Right lobe of liver (tissue), 6 donors: Measurements from ENCODE around the gene SPATC1L. TPM values are rescaled to one million over a fixed set of nuclear protein-coding genes. Genes with fewer than 3 reads are reported as not detected.

Experiments
- ATAC-seq, 4 donors: fragments of 200-7000 bp; cut with Tn5 transposase; one replicate each; pipeline ENCODE4 v1.9.1; 2020; ENCODE audit warnings: mild to moderate bottlenecking in 4 of 4, moderate library complexity in 4 of 4
- DNase-seq, 3 donors: peaks; one replicate each; pipeline ENCODE4 v3.0.0-alpha.2; 2020
- H3K27ac ChIP-seq, 3 donors: fragments of 200-600 bp; one replicate each; pipeline ENCODE4 v1.8.0; 2022
- H3K27me3 ChIP-seq, 2 donors: fragments of 200-600 bp; one replicate each; pipeline ENCODE4 v1.8.0; 2022
- H3K36me3 ChIP-seq, 4 donors: fragments of 200-600 bp; sonication (generic) in 1 of 4; one replicate each; pipeline versions ENCODE4 v1.5.1 to v1.8.0; 2017 to 2022; ENCODE audit warnings: control low read depth in 1 of 4
- H3K4me1 ChIP-seq, 4 donors: fragments of 200-600 bp; sonication (generic) in 1 of 4; one replicate each; pipeline versions ENCODE4 v1.5.1 to v1.8.0; 2017 to 2022; ENCODE audit warnings: control low read depth in 1 of 4
- H3K4me3 ChIP-seq, 3 donors: fragments of 200-600 bp; one replicate each; pipeline ENCODE4 v1.8.0; 2022
- H3K9me3 ChIP-seq, 4 donors: fragments of 200-600 bp; sonication (generic) in 1 of 4; one replicate each; pipeline versions ENCODE4 v1.5.1 to v1.8.0; 2017 to 2022; ENCODE audit warnings: control low read depth in 1 of 4
- POLR2A ChIP-seq: fragments of 450-650 bp; IDR thresholded peaks from one replicate; pipeline ENCODE4 v1.6.1; 2017; ENCODE audit warnings: antibody characterized with exemption, mild to moderate bottlenecking
- WGBS: methylation state at CpG from one replicate; pipeline ENCODE4 v1.1.6; 2018; ENCODE audit warnings: low coverage, low lambda C conversion rate; ENCODE audit not compliant: insufficient coverage; ENCODE audit errors: missing lambda C conversion rate; 5-methylcytosine and 5-hydroxymethylcytosine counted together
- intact Hi-C, 2 donors: fragments of 100-400 bp; cut with DNase I; formaldehyde crosslinking; loops; one replicate each; pipeline versions ENCODE4 v1.11.2 to v1.14.1; 2022
- total RNA-seq, 6 experiments: library from RNA; depleted of rRNA in 2 of 6; stranded (reverse); fragments of >200 nt in 2 of 6; fragmentation: NEBNext Ultra II Directional in 3 of 6; extraction: Animal tissue kit (Norgen Biotek cat#: 25700) in 3 of 6; gene quantifications; one replicate each; pipeline versions ENCODE4 v1.1.0 to v1.2.4, GENCODE V29; 2016 to 2023
- TF ChIP-seq, protein P1 (sequence below), 4 donors: fragments of 200-600 bp in 3 of 4; fragments of 450-650 bp in 1 of 4; IDR thresholded peaks; one replicate each; pipeline versions ENCODE4 v1.5.1 to v1.8.0; 2016 to 2022; ENCODE audit warnings: antibody characterized with exemption in 4 of 4, mild to moderate bottlenecking in 2 of 4
- donor health status: DM: no; HTN: yes; CAD: no.
- donor health status: DM: no; HTN: no; CAD: no.
- donor health status: DM: no; HTN: no; CAD: no.
- donor health status: DM: no; HTN: yes; CAD: no.
- donor health status: DM: no; HTN: yes; CAD: no.

Gene SPATC1L
- total RNA-seq, 6 experiments from 2014 or later: 0.31 to 1.7 (median 0.51) TPM; not detected in 2

- Histone ChIP-seq H3K4me3 (no peak overlapping the region), H3K36me3 (peaks cover 0 to 60% (median 14%) of the 10 kb centered on the region in 4 donors), H3K27ac (no peak overlapping the region), H3K9me3 (no peaks in the 10 kb centered on the region), H3K4me1 (peaks cover 0 to 5% (median 2%) of the 10 kb centered on the region in 4 donors), H3K27me3 (no peaks in the 10 kb centered on the region)
- ATAC-seq (no peak), DNase-seq (peak in 1 of 3 donors; percentile 31)
- TF ChIP-seq, protein P1, sequence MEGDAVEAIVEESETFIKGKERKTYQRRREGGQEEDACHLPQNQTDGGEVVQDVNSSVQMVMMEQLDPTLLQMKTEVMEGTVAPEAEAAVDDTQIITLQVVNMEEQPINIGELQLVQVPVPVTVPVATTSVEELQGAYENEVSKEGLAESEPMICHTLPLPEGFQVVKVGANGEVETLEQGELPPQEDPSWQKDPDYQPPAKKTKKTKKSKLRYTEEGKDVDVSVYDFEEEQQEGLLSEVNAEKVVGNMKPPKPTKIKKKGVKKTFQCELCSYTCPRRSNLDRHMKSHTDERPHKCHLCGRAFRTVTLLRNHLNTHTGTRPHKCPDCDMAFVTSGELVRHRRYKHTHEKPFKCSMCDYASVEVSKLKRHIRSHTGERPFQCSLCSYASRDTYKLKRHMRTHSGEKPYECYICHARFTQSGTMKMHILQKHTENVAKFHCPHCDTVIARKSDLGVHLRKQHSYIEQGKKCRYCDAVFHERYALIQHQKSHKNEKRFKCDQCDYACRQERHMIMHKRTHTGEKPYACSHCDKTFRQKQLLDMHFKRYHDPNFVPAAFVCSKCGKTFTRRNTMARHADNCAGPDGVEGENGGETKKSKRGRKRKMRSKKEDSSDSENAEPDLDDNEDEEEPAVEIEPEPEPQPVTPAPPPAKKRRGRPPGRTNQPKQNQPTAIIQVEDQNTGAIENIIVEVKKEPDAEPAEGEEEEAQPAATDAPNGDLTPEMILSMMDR (IDR thresholded peaks at IDR 0.05): no peak
- no peak for TF ChIP-seq POLR2A
- intact Hi-C loops: no loop called here
- 24% methylated on average over 2 of the region's 13 CpGs for WGBS
These were observed 35.5 kb upstream of the SPATC1L start for GRCh38 chr21:46219591-46220239.

DNA sequence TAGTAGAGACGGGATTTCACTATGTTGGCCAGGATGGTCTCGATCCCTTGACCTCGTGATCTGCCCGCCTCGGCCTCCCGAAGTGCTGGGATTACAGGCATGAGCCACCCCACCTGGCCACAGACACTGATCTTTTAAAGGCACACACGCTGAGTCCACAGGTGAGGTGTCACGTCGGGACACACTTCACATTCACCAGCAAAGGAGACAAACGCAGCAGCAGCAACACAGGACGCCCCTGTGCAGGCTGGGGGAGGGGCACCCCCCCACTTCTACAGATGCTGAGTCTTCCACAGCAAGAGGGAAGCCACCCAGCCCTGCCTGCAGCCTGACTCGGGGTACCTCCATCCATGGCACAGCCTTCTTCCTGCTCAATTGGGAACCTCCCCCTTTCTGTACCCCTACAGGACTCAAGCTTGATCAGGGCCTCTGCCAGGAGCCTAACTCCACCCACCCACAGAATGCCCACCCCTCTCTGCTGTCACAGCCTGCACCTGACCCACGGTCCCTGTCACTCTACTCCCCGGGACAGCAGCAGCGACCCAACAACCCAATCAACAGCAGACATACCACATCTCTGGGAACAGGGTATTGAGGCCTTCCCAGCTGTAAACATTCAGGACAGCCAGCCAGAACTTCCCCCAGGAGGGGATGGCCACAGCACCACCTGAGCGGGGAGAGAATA is 34.8 kb upstream of the SPATC1L start:
- Histone ChIP-seq H3K9me3 (no peaks in the 10 kb centered on the region), H3K4me3 (no peak overlapping the region), H3K36me3 (peaks cover 0 to 67% (median 14%) of the 10 kb centered on the region in 4 donors), H3K4me1 (no peaks in the 10 kb centered on the region), H3K27ac (no peak overlapping the region), H3K27me3 (no peaks in the 10 kb centered on the region)
- intact Hi-C loops: no loop called here
- no peak for ATAC-seq
- DNase-seq: peak in 1 of 3 donors; percentile 32
- 91% methylated on average over 8 of the region's 16 CpGs for WGBS
- TF ChIP-seq, protein P1 (IDR thresholded peaks at IDR 0.05): no peak

GRCh38 chr21:46217511-46218196 is 33.4 kb upstream of the SPATC1L start:
- Histone ChIP-seq H3K27ac (no peak overlapping the region), H3K9me3 (no peaks in the 10 kb centered on the region), H3K4me3 (no peak overlapping the region), H3K27me3 (no peaks in the 10 kb centered on the region), H3K36me3 (peaks cover 0 to 73% (median 21%) of the 10 kb centered on the region in 4 donors), H3K4me1 (no peaks in the 10 kb centered on the region)
- WGBS: no CpG with 5 or more reads among the region's 22 CpGs
- no peak for ATAC-seq
- DNase-seq: no peak
- TF ChIP-seq POLR2A: no peak
- TF ChIP-seq, protein P1 (IDR thresholded peaks at IDR 0.05): no peak
- intact Hi-C loops: no loop called here

- H3K27ac ChIP-seq: no peak overlapping the region
- no peaks in the 10 kb centered on the region for H3K4me1 ChIP-seq
- no peak for DNase-seq
- no peaks in the 10 kb centered on the region for H3K27me3 ChIP-seq
- no peak overlapping the region for H3K4me3 ChIP-seq
- H3K36me3 ChIP-seq: peaks cover 0 to 68% (median 17%) of the 10 kb centered on the region in 4 donors
- no peak for ATAC-seq
- 88% methylated on average over 5 of the region's 16 CpGs for WGBS
- intact Hi-C loops: no loop called here
- no peaks in the 10 kb centered on the region for H3K9me3 ChIP-seq
- TF ChIP-seq, protein P1 (IDR thresholded peaks at IDR 0.05): no peak
- TF ChIP-seq POLR2A: no peak
These were observed 32.0 kb upstream of the SPATC1L start for GRCh38 chr21:46216132-46216747.
